HT1080 (cell line): ENCODE data around the gene CDR2. TPM values are rescaled to one million over a fixed set of nuclear protein-coding genes. Genes with fewer than 3 reads are reported as not detected.
"Not testable (repeated sequence)": the region's sequence is repeated elsewhere in the genome, so short reads cannot be mapped to it uniquely, and the experiment has no call there.

Experiments used
- DNase-seq: peaks from one replicate; pipeline ENCODE4 v3.0.0-alpha.2; 2015; ENCODE audit warnings: low read depth
- total RNA-seq: library from RNA; depleted of rRNA; stranded (reverse); fragments of >200 nt; shearing (Covaris generic); gene quantifications from 2 replicates; pipeline ENCODE4 v1.2.3, GENCODE V29; 2014

CDR2 gene
- total RNA-seq, 1 experiment from 2014 or later: 18.2 TPM

- no peak for DNase-seq
These were observed 1.7 kb upstream of the CDR2 start for GRCh38 chr16:22375963-22376640.

GRCh38 chr16:22375117-22375962 is 921 bp upstream of the CDR2 start:
- DNase-seq: no peak

DNA sequence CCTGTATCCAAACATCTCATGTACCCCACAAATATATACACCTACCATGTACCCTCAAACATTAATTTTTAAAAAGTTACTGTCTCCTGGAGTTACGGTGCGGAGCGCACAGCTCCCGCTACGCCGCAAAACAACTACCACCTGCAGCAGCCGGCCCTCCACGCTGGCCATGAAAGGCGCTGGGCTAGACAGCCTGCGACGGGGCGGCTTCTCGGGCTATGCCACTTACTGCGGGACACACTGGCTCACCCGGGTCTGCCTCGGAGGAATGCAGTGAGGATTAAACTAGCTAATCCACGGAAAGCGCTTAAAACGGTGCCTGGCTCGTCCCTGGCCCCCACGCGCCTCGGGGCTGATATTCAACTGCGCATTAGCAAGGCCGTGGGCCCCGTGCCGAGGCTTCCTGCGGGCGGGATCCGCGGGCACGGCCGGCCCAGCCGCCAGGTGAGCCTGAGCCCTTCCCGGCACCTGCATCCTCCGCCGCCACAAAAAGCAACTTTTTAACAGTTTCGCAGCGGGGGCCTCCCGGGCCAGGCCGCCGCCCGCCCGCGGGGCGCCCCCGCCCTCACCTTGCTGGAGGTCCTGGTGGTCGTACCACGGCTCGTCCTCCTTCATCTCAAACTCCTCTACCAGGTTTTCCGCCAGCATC is 633 bp downstream of the CDR2 start:
- DNase-seq: peak; percentile 24

- DNase-seq: no peak
These were observed 1.3 kb downstream of the CDR2 start for GRCh38 chr16:22372882-22373661.

DNA sequence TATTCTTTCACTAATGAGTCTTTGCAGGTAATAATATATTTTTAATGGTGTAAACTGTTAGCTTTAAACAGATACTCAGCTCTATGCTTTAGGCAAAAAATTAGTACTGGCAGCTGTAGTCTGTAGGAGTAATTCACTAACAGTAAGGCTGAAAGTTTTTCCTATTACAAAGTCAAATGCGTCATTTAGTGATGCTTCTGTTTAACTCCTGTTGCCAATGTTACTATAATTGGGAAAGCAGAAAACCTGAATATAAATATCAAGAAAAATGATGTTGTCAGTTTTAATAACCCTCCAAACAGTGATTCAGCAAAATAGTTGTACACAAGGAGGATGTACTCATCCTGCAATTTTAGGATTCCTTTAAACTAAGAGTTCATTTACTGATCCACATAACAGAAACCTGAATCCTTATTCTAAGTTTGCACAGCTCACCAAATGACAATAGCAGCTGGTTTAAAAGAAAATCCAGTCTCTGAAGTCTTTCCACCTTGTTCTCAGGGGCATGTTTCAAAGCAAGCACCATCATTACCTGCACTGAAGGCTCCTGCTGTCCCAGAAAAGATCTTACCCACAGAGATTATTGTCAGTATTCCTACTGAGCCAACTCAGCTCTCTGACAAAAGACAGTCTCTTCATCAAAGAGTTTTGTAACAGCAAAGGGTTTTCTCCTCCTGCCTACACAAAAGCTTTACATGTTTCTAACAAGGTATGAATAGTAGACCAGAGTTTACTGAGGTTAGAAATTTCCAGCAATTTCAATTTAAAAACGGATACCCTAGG is 4.2 kb downstream of the CDR2 start:
- DNase-seq: no peak

- peak; percentile 67 for DNase-seq
These were observed 5.1 kb downstream of the CDR2 start for GRCh38 chr16:22369221-22369811.

DNA sequence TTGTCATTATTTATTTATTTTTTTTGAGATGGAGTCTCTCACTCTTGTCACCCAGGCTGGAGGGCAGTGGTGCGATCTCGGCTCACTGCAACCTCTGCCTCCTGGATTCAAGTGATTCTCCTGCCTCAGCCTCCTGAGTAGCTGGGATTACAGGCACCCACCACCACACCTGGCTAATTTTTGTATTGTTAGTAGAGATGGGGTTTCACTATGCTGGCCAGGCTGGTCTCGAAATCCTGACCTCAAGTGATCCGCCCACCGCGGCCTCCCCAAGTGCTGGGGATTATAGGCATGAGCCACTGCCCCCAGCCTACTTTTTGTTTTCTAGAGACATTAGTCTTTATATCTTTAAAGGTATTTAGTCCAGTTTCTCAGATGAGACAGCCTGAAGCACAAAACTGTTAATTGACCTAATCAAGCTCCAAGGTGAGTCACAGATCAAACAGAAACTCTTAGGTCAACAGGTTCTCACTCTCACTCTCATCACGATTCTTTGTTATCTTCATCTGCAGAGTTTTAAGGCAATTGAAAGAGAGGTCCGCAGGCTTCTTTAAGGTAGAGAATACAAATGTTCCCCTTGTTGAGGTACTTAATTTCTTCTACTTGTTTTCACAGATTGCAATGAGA is 6.1 kb downstream of the CDR2 start:
- DNase-seq: not testable (repeated sequence)

DNA sequence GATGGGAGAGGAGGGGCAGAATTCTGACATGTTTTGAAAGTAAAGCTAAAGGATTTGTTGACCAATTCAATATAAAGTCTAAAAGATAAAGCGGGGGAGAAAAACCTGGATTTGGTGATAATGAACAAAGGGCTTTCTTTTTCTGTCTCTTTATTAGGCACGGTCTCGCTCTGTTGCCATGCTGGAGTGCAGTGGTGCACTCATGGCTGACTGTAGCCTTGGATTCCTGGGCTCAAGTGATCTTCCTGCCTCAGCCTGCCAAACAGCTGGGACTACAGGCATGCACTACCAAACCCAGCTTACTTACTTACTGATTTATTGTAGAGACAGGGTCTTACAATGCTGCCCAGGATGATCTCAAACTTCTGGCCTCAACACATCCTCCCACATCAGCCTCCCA is 7.5 kb downstream of the CDR2 start:
- DNase-seq: no peak

- DNase-seq: no peak
These were observed 8.0 kb downstream of the CDR2 start for GRCh38 chr16:22366371-22366770.

DNA sequence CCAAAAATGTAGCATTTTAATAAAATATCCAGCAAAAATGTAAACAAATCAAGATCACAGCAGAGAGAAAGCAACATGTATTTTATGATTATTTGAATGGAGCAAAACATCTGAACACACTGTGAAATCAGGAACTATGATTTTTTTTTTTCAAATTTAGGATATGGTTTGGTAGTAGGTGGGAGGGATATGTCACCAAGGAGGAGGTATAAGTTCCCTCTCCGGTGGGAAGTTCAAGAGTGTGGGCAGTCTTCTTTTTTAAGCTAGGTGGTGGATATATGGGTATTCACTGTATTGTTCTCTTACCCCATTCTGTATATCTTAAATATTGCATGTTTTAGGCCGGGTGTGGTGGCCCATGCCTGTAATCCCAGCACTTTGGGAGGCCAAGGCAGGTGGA is 10.2 kb downstream of the CDR2 start:
- no peak for DNase-seq

DNA sequence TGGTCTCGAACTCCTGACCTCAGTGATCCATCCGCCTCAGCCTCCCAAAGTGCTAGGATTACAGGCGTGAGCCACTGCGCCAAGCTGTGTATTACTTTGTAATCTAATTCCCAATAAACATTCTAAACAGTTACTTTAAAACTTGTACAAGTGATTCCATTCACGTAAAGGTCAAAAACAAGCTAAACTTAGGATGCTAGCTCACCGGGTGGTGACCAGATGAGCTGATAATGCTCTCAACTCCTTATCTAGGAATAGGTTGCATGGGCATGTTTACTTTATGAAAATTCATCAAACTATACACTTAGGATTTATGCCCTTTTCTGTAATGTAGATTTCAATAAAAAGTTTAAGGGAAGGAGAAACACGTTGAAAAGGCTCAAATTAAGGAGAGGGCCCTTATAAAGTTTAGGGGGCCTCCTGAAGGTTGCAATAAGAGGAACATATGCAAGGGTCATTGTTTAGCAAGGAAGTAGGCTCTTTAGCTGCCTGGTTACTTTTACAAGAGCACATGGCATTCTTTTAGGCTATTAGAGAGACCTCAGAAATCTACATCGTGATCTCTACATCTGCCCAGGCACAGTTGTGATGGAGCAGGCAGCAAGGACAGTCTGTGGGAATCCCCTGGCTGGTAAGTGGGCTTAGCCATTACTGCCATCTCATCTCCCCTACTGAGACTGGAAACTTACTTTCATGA is 13.3 kb downstream of the CDR2 start:
- DNase-seq: no peak

DNA sequence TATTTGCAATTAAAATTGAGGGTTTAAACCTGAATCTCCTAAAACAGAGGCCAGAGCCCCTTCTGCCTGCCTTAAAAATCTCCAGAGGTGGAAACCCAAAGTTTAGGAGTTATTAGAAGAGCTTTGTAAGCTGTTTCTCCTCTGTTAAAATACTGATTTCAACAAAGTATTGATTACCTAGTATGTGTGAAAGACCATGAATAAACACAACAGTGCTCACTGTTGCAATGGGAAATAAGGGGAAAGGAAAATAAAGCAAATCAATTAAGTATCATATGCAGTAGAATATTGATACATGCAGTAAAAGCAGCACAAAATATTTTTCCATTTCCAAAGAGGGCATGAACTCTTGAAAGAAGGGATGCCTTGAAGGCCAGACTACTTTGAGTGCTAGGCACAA is 14.7 kb downstream of the CDR2 start:
- no peak for DNase-seq

DNA sequence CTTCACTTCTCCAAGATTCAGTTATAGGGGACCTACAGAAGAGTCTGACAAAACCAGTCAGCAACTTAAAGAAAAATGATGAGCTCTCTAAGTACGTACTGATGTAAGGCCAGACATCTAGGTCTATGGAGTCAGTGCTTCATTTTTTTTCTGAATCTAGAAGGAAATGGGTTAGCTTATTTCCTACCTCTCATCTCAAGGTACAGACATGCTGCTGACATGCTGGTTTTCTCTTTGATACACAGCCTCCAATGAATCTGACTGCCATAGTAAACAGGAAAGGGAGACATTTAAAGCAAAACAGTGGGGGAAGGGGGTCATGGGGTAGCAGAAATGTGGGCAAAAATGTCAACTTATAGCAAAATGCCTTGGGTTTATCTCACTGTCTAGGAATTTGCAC is 16.4 kb downstream of the CDR2 start:
- DNase-seq: no peak

DNA sequence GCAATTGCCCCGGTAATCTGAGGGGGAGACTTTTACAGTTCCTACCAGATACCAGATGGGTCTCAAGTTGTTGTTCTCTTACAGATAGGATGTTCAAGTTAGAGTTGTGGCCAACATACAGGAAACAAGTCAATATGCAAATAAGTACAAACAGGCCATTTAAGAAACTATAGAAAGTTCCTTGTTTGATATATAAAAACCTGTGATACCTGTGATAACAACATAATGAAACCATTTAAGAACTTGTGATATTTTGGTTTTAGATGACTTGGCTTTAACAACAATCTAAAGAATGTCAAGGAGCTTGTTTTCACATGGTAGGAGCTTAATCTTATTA is 16.8 kb downstream of the CDR2 start:
- no peak for DNase-seq

DNA sequence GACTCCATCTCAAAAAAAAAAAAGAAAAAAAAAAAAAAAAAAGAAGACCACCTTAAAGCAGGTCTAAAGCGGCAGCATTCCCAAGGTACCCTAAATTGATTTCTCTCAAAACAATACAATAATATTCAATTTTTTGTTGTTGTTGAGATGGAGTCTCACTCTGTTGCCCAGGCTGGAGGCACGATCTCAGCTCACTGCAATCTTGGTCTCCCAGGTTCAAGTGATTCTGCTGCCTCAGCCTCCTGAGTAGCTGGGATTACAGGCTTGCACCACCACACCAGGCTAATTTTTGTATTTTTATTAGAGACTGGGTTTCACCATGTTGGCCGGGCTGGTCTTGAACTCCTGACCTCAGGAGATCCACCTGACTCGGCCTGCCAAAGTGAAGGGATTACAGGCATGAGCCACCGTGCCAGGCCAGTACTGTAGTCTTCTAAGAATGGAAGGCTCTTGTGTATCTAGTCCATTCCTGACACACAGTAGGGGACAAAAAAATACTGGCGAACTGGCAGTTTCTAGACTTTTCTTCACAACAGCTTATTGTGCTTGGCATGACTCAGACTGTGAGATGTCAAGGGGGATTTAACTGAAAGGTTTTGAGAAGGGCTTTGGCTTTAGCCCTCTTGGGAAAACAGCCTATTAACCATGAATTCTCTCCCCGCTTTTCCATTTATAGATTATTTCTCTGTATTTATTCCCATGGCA is 17.3 kb downstream of the CDR2 start:
- peak; percentile 11 for DNase-seq

DNA sequence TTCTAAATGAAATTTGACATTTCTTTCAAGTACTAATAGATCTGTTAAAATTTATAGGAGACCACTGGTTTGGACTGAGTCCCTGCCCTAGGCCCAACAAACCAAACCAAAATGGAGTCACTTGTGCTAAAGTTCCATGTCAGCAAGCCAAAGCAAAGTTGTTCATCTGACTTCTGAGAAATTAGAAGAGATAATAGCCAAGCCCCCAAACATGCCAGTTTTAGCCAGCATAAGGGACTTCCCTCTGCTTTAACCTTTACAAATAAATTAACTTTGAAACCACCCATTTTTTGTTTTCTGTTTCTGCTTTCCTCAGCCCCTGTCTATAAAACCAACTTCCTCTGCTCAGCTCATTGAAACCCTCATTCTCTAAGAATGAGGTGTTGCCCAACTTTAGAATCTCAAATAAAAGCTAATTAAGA is 18.9 kb downstream of the CDR2 start:
- DNase-seq: no peak

DNA sequence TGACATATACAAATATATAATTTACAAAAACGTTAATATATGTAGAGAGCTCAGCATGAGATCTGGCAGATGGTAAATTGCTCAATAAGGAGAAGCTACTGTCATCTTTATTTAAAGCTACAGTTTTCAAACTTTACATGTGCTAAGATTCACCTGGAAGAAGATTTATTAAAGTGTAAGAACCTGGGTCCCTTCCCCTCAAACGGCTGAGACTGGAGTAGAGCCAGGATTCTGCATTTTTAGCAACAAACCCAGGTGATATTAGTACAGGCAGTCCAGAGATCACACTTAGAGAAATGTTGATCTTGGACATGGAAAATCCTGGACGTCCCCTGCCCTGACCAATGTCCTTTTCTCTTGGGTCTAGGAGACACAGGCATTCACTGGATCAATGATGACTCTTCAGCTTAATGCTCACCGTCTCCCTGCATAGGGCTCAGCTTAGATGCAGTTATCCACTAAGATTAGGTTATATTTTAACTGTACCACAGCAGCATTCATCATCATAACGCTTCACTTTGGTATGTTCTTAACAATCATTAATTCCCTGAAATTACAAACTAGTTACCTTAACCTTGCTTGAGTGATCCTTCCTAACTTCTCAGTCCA is 20.4 kb downstream of the CDR2 start:
- DNase-seq: no peak

GRCh38 chr16:22353191-22353919 is 21.1 kb downstream of the CDR2 start:
- DNase-seq: peak; percentile 74
